GM12892 (cell line): ENCODE data around the gene PDE10A.

Source experiments
- POLR2A ChIP-seq: IDR thresholded peaks from 2 replicates; pipeline ENCODE4 v1.6.1; 2011; ENCODE audit warnings: low read depth, low read length, control low read depth
- POLR2AphosphoS5 ChIP-seq: IDR thresholded peaks from 2 replicates; pipeline ENCODE4 v1.6.1; 2011; ENCODE audit warnings: low read depth, low read length, control low read depth
- TAF1 ChIP-seq: IDR thresholded peaks from 2 replicates; pipeline ENCODE4 v1.6.1; 2011; ENCODE audit warnings: low read depth, mild to moderate bottlenecking, control low read depth, low read length, borderline replicate concordance

DNA sequence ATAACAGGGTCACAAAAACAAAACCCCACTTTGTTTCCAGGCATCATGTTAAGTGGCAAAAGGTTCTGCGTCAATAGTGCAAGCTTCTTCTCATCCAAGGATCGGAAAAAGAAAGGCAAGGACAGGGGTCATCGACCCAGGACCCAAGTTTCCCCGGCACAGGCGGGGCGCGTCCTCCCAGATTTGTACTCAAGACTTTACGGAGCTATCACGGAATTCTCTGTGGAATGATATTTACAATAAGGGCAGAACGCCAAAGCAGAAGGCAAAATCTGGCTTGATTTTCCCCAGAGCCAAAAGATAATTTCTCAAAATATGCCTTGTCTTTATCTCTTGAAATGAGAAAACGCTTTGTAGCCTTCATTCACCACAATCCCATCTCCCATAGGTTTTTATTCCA, 25.5 kb downstream of the PDE10A start:
- TF ChIP-seq POLR2A = no peak
- TF ChIP-seq TAF1 = no peak
- no peak for TF ChIP-seq POLR2AphosphoS5
